Skeletal muscle tissue (tissue), 1 donor: ENCODE measurements around the gene PLXNB2. TPM values are rescaled to one million over a fixed set of nuclear protein-coding genes. Genes with fewer than 3 reads are reported as not detected.

Source experiments
- total RNA-seq: library from RNA; depleted of rRNA; stranded (reverse); fragments of >200 nt; gene quantifications from one replicate; pipeline ENCODE4 v1.2.3, GENCODE V29; 2014

PLXNB2 gene
- total RNA-seq, 1 donor from 2014 or later: 48.5 TPM

Other genes starting within 250 kb of the PLXNB2 start
- not detected for gene TTLL8, start 249.3 kb downstream of the PLXNB2 start, total RNA-seq
- gene MLC1, start 222.2 kb downstream of the PLXNB2 start, total RNA-seq: 0.52 TPM
- 2.1 TPM for gene MOV10L1, start 217.6 kb downstream of the PLXNB2 start, total RNA-seq
- gene PANX2, start 136.9 kb downstream of the PLXNB2 start, total RNA-seq: not detected
- 4.7 TPM for gene TRABD, start 121.7 kb downstream of the PLXNB2 start, total RNA-seq
- gene SELENOO, start 106.6 kb downstream of the PLXNB2 start, total RNA-seq: 4.7 TPM
- gene TUBGCP6, start 62.6 kb downstream of the PLXNB2 start, total RNA-seq: 17.2 TPM
- 8.9 TPM for gene HDAC10, start 56.4 kb downstream of the PLXNB2 start, total RNA-seq
- gene MAPK12, start 46.0 kb downstream of the PLXNB2 start, total RNA-seq: 18.8 TPM
- 3.1 TPM for gene MAPK11, start 37.3 kb downstream of the PLXNB2 start, total RNA-seq
- 1.0 TPM for gene DENND6B, start 19.4 kb upstream of the PLXNB2 start, total RNA-seq
- 28.2 TPM for gene PPP6R2, start 35.7 kb upstream of the PLXNB2 start, total RNA-seq
- gene SBF1, start 167.4 kb upstream of the PLXNB2 start, total RNA-seq: 30.8 TPM
- under 0.01 TPM for gene ADM2, start 173.9 kb upstream of the PLXNB2 start, total RNA-seq
- not detected for gene MIOX, start 179.2 kb upstream of the PLXNB2 start, total RNA-seq
- gene LMF2, start 200.1 kb upstream of the PLXNB2 start, total RNA-seq: 12.5 TPM
- 34.4 TPM for gene NCAPH2, start 200.6 kb upstream of the PLXNB2 start, total RNA-seq
- 0.52 TPM for gene SCO2, start 218.0 kb upstream of the PLXNB2 start, total RNA-seq
- 8.9 TPM for gene TYMP, start 222.4 kb upstream of the PLXNB2 start, total RNA-seq
- gene KLHDC7B, start 238.3 kb upstream of the PLXNB2 start, total RNA-seq: not detected